ENCODE data around the gene CFL2.

Gene CFL2

GRCh38 chr14:34711169-34711568, 3.2 kb downstream of the CFL2 start:
- H3K4me1 ChIP-seq (ENCODE audit: insufficient read depth, poor library complexity, severe bottlenecking) = peaks cover 44% of the 10 kb centered on the region
- ATAC-seq (ENCODE audit: low read depth) (peak; percentile 79), DNase-seq (ENCODE audit: low spot score) (no peak)
- no peaks in the 10 kb centered on the region for H3K27me3 ChIP-seq (ENCODE audit: insufficient read depth, poor library complexity, severe bottlenecking)
- H3K36me3 ChIP-seq (ENCODE audit: low read depth) = peaks cover 39% of the 10 kb centered on the region
- H3K27ac ChIP-seq (ENCODE audit: poor library complexity, severe bottlenecking) = peak overlapping the region; percentile 81
- no peaks in the 10 kb centered on the region for H3K9me3 ChIP-seq (ENCODE audit: severe bottlenecking)
- no peak for TF ChIP-seq CTCF (IDR thresholded peaks at IDR 0.05; ENCODE audit: poor library complexity, severe bottlenecking)
- no peak overlapping the region for H3K4me3 ChIP-seq (ENCODE audit: severe bottlenecking)

GRCh38 chr14:34710744-34711143, 3.6 kb downstream of the CFL2 start:
- peak overlapping the region; percentile 81 for H3K27ac ChIP-seq (ENCODE audit: poor library complexity, severe bottlenecking)
- DNase-seq (ENCODE audit: low spot score) = no peak
- H3K36me3 ChIP-seq (ENCODE audit: low read depth) = peaks cover 39% of the 10 kb centered on the region
- TF ChIP-seq CTCF (IDR thresholded peaks at IDR 0.05; ENCODE audit: poor library complexity, severe bottlenecking) = no peak
- no peak overlapping the region for H3K4me3 ChIP-seq (ENCODE audit: severe bottlenecking)
- H3K4me1 ChIP-seq (ENCODE audit: insufficient read depth, poor library complexity, severe bottlenecking) = peaks cover 44% of the 10 kb centered on the region
- no peaks in the 10 kb centered on the region for H3K9me3 ChIP-seq (ENCODE audit: severe bottlenecking)
- H3K27me3 ChIP-seq (ENCODE audit: insufficient read depth, poor library complexity, severe bottlenecking) = no peaks in the 10 kb centered on the region
- ATAC-seq (ENCODE audit: low read depth) = no peak

GRCh38 chr14:34710006-34710405, 4.4 kb downstream of the CFL2 start:
- peak overlapping the region; percentile 81 for H3K27ac ChIP-seq (ENCODE audit: poor library complexity, severe bottlenecking)
- no peak overlapping the region for H3K4me3 ChIP-seq (ENCODE audit: severe bottlenecking)
- DNase-seq (ENCODE audit: low spot score) = no peak
- H3K36me3 ChIP-seq (ENCODE audit: low read depth) = peaks cover 39% of the 10 kb centered on the region
- H3K27me3 ChIP-seq (ENCODE audit: insufficient read depth, poor library complexity, severe bottlenecking) = no peaks in the 10 kb centered on the region
- TF ChIP-seq CTCF (IDR thresholded peaks at IDR 0.05; ENCODE audit: poor library complexity, severe bottlenecking) = no peak
- ATAC-seq (ENCODE audit: low read depth) = no peak
- H3K9me3 ChIP-seq (ENCODE audit: severe bottlenecking) = no peaks in the 10 kb centered on the region
- peaks cover 45% of the 10 kb centered on the region for H3K4me1 ChIP-seq (ENCODE audit: insufficient read depth, poor library complexity, severe bottlenecking)

- no peak for DNase-seq (ENCODE audit: low spot score)
- H3K36me3 ChIP-seq (ENCODE audit: low read depth) = peaks cover 32% of the 10 kb centered on the region
- no peaks in the 10 kb centered on the region for H3K27me3 ChIP-seq (ENCODE audit: insufficient read depth, poor library complexity, severe bottlenecking)
- ATAC-seq (ENCODE audit: low read depth) = peak; percentile 15; the same call in 1 of the 3 replicates
- peaks cover 38% of the 10 kb centered on the region for H3K4me1 ChIP-seq (ENCODE audit: insufficient read depth, poor library complexity, severe bottlenecking)
- H3K4me3 ChIP-seq (ENCODE audit: severe bottlenecking) = no peak overlapping the region
- no peaks in the 10 kb centered on the region for H3K9me3 ChIP-seq (ENCODE audit: severe bottlenecking)
- H3K27ac ChIP-seq (ENCODE audit: poor library complexity, severe bottlenecking) = peak overlapping the region; percentile 42
- TF ChIP-seq CTCF (IDR thresholded peaks at IDR 0.05; ENCODE audit: poor library complexity, severe bottlenecking) = no peak
These were observed 6.7 kb downstream of the CFL2 start for GRCh38 chr14:34707722-34708121.

- Histone ChIP-seq H3K27me3 (ENCODE audit: insufficient read depth, poor library complexity, severe bottlenecking) (no peaks in the 10 kb centered on the region), H3K27ac (ENCODE audit: poor library complexity, severe bottlenecking) (peak overlapping the region; percentile 94), H3K36me3 (ENCODE audit: low read depth) (no peaks in the 10 kb centered on the region), H3K4me1 (ENCODE audit: insufficient read depth, poor library complexity, severe bottlenecking) (peaks cover 35% of the 10 kb centered on the region), H3K9me3 (ENCODE audit: severe bottlenecking) (no peaks in the 10 kb centered on the region), H3K4me3 (ENCODE audit: severe bottlenecking) (no peak overlapping the region)
- no peak for TF ChIP-seq CTCF (IDR thresholded peaks at IDR 0.05; ENCODE audit: poor library complexity, severe bottlenecking)
- no peak for ATAC-seq (ENCODE audit: low read depth)
- DNase-seq (ENCODE audit: low spot score) = no peak
These were observed 12.6 kb downstream of the CFL2 start for GRCh38 chr14:34701808-34702207.

Measured in RWPE2 (cell line).